GM21825 (cell line): Measurements from ENCODE around the gene SOD1.
"Not testable (repeated sequence)": the region's sequence is repeated elsewhere in the genome, so short reads cannot be mapped to it uniquely, and the experiment has no call there.

Experiments
- ATAC-seq: cut with Tn5 transposase; IDR thresholded peaks from one replicate; pipeline ENCODE4 v1.9.1; 2021; ENCODE audit warnings: mild to moderate bottlenecking, moderate library complexity; ENCODE audit not compliant: unreplicated experiment

SOD1 gene

GRCh38 chr21:31659536-31660258 is at the start of gene SOD1:
Gene SOD1, plus strand, starts transcription at chr21:31659693. Its CDS starts 77 bp downstream, at chr21:31659770.
- peak; percentile 94 for ATAC-seq

DNA sequence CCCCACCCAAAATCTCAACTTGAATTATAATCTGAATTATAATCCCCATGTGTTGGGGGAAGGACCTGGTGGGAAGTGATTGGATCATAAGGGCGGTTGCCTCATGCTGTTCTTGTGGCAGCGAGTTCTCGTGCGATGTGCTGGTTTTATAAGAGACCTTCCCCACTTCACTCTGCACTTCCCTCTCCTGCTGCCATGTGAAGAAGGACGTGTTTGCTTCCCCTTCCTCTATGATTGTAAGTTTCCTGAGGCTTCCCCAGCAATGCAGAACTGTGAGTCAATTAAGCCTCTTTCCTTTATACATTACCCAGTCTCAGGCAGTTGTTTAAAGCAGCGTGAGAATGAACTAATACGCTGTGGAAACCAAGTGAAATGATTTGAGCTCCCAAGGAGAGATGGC is 48.0 kb upstream of the SOD1 start:
- no peak for ATAC-seq

- ATAC-seq, result no peak
Observed at GRCh38 chr21:31612894-31613785, 46.4 kb upstream of the SOD1 start.

- ATAC-seq, result no peak
Observed at GRCh38 chr21:31614705-31615104, 44.8 kb upstream of the SOD1 start.

GRCh38 chr21:31616216-31616615 is 43.3 kb upstream of the SOD1 start:
- ATAC-seq, result no peak

GRCh38 chr21:31618696-31619430 is 40.6 kb upstream of the SOD1 start:
- ATAC-seq, result no peak

GRCh38 chr21:31622397-31622796 is 37.1 kb upstream of the SOD1 start:
- ATAC-seq, result no peak

DNA sequence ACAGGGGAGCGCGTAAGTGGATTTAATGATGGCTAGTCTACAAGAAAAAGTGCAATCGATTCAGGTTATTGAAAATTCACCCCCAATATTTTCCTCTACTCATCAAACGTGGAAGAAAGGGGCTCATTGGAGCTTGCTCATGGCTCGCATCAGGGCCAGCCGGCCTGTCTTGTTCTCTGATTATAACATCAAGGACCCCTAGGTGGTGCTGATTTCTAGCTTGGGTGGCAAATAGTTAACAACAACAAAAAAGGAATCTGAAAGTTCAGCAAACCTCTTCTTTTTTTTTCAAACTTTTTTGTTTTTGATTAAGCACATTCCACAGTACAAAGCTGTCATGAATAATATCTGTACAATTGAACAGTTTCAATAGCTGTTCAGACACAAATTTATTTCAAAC is 35.8 kb upstream of the SOD1 start:
- ATAC-seq, result no peak

- no peak for ATAC-seq
Observed at GRCh38 chr21:31624181-31624580, 35.3 kb upstream of the SOD1 start.

DNA sequence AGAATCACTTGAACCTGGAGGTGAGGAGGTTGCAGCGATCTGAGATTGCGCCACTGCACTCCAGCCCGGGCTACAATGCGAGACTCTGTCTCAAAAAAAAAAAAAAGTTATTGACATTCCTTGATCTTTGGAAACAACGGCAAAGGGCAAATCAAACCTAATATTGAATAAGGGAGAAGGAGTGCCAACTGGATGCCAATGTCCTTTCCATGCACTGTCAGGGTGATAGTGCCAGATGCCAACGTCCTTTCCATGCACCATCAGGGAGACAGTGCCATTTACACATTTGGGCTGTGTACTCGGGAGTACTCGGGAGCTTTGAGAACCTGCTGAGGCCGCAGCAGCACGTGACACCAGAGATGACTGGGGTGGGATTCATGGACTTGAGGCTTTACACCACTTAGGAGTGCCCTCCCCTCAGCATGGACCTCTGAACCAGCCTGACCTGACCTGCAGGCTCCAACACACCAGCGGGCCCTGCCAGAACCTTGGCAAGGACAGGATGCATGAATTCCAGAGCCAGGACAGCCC is 34.5 kb upstream of the SOD1 start:
- ATAC-seq, result no peak

DNA sequence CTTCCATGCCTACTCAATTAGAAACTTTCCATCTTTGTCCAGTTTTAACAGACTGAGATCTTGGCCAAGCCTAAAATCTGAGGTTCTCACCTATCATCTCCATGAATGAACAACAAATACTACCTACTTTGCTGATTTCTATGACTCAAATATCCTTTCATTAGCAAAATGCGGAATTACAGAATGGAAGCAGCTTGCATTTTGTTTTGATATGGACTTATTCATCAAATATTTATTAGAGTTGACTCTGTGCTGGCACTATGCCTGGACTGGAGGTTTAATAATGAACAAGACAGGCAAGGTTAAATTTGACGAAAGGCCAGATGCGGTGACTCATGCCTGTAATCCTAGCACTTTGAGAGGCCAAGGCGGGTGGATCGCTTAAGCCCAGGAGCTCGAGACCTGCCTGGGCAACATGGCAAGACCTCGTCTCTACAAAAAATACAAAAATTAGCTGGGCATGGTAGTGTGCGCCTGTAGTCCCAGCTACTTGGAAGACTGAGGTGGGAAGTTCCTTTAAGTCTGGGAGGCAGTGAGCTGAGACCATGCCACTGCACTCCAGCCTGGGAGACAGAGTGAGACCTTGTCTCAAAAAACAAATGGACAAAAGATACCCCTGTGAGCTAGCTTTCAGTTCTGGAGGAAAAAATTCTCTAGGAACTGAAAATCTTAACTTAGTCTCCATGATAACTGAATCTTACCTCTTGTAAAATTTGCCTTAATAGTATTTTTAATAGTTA is 29.4 kb upstream of the SOD1 start:
- ATAC-seq, result no peak

- not testable (repeated sequence) for ATAC-seq
Observed at GRCh38 chr21:31631881-31632280, 27.6 kb upstream of the SOD1 start.

DNA sequence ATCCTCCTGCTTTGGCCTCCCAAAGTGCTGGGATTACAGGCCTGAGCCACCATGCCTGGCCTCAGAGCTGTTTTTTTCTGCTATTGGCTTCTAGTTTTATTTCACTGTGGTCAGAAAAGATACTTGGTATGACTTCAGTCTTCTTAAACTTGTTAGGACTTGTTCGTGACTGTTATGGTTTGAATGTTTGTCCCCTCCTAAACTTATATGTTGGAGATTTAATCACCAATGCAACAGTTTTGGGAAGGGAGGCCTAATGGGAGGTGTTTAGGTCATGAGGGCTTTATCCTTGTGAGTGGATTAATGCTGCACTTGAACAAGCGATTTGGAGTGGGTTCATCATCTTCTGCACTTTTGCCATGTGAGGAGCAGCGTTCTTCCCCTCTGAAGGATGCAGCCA is 24.5 kb upstream of the SOD1 start:
- no peak for ATAC-seq

GRCh38 chr21:31636874-31637273 is 22.6 kb upstream of the SOD1 start:
- no peak for ATAC-seq

- ATAC-seq, result no peak
Observed at GRCh38 chr21:31641416-31641922, 18.0 kb upstream of the SOD1 start.

- no peak for ATAC-seq
Observed at GRCh38 chr21:31644643-31645042, 14.8 kb upstream of the SOD1 start.

DNA sequence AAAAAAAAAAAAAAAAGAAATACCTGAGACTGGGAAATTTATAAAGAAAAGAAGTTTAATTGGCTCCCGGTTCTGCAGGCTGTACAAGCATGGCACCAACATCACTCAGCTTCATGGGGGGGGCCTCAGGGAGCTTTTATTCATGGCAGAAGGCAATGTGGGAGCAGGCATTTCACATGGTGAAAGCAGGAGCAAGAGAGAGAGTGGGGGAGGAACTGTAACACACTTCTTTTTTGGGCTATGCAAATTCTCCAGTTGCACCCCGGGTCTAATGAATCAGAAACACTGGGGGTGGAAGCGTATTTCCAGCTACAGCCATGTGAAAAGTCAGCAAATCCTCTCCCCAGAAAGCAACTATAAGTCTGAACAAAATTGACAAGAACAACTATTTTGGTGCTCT is 11.8 kb upstream of the SOD1 start:
- no peak for ATAC-seq

DNA sequence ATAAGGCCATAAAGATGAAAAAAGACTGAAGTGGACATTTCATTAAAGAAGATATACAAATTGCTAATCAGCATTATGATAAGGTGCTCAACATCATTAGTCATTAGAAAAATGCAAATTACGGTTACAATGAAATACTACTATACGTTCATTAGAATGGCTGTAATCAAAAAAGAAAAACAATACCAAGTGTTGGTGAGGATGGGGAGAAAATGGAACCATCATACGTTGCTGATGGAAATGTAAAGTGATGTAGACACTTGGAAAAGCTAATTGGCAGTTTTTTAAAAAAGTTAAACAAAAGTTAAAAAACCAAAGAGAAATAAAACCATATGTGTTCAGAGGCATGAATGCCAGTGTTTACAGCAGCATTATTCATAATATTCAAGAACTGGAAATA is 8.6 kb upstream of the SOD1 start:
- ATAC-seq, result no peak

DNA sequence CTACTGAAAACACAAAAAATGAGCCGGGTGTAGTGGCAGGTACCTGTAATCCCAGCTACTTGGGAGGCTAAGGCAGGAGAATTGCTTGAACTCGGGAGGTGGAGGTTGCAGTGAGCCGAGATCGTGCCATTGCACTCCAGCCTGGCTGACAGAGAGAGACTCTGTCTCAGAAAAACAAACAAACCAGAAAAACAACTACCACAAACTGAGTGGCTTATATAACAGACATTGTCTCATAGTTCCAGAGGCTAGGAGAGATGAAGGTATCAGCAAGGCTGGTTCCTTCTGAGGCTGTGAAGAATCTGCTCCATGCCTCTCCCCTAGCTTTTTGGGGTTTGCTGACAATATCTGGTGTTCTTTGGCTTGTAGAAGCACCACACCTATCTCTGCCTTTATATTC is 8.0 kb upstream of the SOD1 start:
- ATAC-seq, result not testable (repeated sequence)

GRCh38 chr21:31654340-31654739 is 5.2 kb upstream of the SOD1 start:
- no peak for ATAC-seq
